VCaP (cell line): ENCODE measurements around the gene C15orf40.

Experiments used
- H3K27ac ChIP-seq: fragments of 450-650 bp; 2 replicates; pipeline ENCODE4 v1.5.1; 2017
- TF ChIP-seq, protein P1 (sequence below): fragments of 450-650 bp; conservative IDR thresholded peaks from 2 replicates; pipeline ENCODE4 v1.5.1; 2017; ENCODE audit warnings: mild to moderate bottlenecking, moderate library complexity

The C15orf40 gene

DNA sequence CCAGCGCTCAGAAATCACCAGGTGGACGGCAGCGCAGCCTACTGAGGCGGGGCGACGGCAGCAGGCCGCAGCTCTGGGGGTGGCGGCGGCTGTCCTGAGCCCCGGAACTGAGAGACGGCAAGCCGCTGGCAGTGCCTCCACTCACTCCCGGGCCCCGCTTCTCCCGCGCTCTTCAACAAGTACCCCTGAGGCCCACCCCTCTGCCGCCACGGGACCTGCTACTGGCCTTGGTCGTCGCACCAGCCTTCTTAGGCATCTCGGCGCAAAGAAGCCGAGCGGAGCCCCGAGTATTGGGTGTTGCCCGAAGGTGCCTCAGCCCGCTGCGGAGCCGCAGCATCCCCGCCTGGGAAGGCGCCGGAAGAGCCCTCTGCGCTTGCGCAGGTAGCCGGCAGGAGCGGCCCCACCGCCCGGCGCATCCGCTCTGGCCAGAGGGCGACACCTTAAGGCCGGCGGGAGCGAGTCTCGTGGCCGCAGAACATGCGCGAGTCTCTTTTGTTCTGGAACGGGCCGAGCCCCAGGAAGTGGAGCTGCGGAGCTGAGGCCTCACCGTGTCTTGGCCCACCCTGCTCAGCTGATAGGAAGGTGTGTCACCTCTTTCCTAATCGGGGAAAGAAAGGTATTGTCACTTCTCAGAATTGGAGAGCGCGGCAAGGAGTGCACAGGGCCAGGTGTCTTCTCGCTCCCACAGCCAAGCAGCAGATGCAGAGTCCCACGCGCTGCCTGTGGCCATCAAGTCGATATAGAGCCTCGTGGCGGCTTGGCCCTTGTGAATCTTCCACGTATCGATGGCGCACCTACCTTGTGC is at the start of gene C15orf40:
C15orf40 (minus strand) TSS at position 369 of the 805 bp plus-strand sequence; CDS start at position 337, 32 bp downstream.
- peak within 1 kb of the TSS; percentile 84 for H3K27ac ChIP-seq
- TF ChIP-seq, protein P1, sequence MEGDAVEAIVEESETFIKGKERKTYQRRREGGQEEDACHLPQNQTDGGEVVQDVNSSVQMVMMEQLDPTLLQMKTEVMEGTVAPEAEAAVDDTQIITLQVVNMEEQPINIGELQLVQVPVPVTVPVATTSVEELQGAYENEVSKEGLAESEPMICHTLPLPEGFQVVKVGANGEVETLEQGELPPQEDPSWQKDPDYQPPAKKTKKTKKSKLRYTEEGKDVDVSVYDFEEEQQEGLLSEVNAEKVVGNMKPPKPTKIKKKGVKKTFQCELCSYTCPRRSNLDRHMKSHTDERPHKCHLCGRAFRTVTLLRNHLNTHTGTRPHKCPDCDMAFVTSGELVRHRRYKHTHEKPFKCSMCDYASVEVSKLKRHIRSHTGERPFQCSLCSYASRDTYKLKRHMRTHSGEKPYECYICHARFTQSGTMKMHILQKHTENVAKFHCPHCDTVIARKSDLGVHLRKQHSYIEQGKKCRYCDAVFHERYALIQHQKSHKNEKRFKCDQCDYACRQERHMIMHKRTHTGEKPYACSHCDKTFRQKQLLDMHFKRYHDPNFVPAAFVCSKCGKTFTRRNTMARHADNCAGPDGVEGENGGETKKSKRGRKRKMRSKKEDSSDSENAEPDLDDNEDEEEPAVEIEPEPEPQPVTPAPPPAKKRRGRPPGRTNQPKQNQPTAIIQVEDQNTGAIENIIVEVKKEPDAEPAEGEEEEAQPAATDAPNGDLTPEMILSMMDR: peak; percentile 94

DNA sequence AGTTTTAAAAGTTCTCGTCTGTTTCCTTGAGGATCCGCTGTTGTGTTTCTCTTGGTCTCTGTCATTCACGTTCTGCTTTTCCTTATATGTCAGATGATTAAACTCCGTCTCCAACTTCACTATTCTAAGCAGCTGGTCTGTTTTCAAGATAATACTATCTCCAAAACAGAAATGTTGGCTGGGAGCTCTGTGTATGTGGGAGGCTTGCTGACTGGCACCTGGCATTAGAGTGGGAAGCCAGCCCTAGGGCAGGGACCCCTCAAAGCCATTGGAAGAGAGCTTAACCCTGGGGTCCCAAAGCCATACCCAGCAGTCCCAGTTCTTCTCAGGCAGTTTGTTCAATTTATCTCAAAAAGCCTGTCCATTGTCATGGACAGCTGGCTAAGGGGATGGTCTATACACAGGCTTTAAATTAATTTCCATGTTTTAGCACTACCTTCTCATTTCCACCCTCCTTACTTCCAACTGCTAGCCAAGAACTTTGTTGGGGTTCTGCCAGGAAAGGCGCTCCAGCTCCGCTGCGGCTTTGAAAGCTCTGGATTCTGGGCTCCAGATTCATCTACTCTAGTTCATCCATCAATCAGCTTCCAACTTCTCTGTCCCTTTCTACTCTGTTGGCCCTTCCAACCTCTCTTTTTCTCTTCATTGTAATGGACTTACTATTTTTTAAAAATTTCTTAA is 46.4 kb upstream of the C15orf40 start:
- no peak overlapping the region for H3K27ac ChIP-seq
- TF ChIP-seq, protein P1: no peak

DNA sequence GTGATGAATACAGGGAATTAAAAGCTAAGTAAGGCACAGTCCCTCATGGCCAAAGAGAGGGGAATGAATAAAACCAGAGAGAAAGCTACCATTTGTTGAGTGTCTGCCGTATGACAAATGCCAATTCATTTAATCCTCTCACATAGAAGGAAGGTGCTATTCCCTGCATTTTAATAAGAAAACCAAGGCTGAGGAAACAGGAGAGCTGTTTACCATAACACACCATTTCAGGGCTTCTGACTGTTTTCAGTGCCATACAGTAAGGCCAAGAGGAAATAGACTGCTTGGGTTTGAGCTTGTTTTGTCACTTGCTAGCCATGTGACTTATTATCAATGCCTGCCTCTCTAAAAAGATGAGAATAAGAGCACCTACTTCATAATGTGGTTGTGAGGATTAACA is 45.6 kb upstream of the C15orf40 start:
- TF ChIP-seq, protein P1: no peak
- H3K27ac ChIP-seq: no peak overlapping the region

GRCh38 chr15:83053151-83053550 is 41.7 kb upstream of the C15orf40 start:
- H3K27ac ChIP-seq: peak overlapping the region; percentile 36
- TF ChIP-seq, protein P1: no peak

- H3K27ac ChIP-seq: no peak overlapping the region
- TF ChIP-seq, protein P1: no peak
These were observed 35.2 kb upstream of the C15orf40 start for GRCh38 chr15:83046558-83047127.

DNA sequence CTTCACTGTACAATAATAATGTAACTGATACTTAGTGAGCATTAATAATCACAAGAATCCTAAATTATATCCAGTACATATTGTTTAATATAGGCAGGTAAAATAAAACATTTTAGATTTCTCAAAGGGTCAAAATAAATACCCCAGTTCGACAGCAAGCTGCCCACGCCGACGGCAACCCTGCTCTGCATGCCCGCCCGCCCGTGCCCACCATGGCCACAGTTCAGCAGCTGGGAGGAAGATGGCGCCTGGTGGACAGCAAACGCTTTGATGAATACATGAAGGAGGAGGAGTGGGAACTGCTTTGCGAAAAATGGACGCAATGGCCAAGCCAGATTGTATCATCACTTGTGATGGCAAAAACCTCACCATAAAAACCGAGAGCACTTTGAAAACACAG is 32.7 kb upstream of the C15orf40 start:
- H3K27ac ChIP-seq: no peak overlapping the region
- TF ChIP-seq, protein P1: no peak

DNA sequence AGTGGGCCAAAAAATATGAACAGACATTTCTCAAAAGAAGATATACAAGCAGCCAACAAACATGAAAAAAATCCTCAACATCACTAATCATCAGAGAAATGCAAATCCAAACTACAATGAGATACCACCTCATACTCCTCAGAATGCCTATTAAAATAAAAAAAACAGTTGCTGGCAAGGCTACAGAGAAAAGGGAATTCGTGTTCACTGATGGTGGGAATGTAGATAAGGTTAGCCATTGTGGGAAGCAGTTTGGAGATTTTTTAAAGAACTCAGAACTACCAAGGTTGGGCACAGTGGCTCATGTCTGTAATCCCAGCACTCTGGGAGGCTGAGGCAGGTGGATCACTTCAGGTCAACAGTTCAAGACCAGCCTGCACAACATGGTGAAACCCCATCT is 27.8 kb upstream of the C15orf40 start:
- TF ChIP-seq, protein P1: no peak
- H3K27ac ChIP-seq: no peak overlapping the region
